Inferior parietal cortex (tissue), 1 donor: ENCODE results near the gene DICER1.

Experiments used
- DNase-seq: peaks from one replicate; pipeline ENCODE4 v3.0.0-alpha.2; 2016; ENCODE audit errors: extremely low spot score

The DICER1 gene

GRCh38 chr14:95059126-95059525 lies 98.2 kb downstream of the DICER1 start:
- no peak for DNase-seq

GRCh38 chr14:95058491-95058890 lies 98.8 kb downstream of the DICER1 start:
- DNase-seq: no peak

- no peak for DNase-seq
These were observed 99.5 kb downstream of the DICER1 start for GRCh38 chr14:95057851-95058250.

DNA sequence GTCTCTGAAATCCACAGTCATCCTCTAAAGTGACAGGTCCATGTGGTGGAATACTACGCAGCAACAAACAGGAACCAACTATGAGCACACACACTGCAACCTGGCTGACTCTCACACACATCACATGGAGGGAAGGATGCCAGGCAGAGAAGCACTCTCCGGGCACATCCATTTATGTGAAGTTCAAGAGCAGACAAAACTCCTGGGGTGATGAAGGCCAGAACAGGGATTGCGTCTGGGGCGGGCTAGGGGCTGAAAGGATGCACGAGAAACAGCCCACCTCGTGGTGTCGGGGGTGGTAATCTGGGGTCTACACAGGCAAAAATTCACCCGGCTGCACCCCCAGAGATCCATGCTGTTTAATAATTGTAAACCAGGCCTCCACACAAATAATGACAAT lies 100.2 kb downstream of the DICER1 start:
- DNase-seq: no peak

- no peak for DNase-seq
These were observed 100.9 kb downstream of the DICER1 start for GRCh38 chr14:95056476-95056875.

DNA sequence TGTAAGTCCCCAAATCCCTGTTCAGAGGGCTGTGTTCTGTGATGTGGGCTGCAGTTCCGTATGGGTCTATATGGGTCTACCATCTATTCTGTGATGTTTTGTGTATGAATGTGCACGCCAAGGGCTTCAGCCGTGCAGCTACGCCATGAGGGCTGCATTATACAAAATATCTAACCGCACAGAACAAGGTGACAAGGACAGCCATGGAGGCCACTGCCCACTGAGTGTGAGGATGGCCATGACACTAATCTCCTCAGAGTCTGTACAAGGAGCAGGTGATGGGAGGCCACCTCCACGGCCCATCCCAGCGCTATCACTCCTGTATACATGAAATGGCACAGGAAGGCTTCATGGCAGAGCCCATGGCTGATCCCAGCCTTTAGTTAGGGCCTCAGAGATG lies 102.0 kb downstream of the DICER1 start:
- no peak for DNase-seq

DNA sequence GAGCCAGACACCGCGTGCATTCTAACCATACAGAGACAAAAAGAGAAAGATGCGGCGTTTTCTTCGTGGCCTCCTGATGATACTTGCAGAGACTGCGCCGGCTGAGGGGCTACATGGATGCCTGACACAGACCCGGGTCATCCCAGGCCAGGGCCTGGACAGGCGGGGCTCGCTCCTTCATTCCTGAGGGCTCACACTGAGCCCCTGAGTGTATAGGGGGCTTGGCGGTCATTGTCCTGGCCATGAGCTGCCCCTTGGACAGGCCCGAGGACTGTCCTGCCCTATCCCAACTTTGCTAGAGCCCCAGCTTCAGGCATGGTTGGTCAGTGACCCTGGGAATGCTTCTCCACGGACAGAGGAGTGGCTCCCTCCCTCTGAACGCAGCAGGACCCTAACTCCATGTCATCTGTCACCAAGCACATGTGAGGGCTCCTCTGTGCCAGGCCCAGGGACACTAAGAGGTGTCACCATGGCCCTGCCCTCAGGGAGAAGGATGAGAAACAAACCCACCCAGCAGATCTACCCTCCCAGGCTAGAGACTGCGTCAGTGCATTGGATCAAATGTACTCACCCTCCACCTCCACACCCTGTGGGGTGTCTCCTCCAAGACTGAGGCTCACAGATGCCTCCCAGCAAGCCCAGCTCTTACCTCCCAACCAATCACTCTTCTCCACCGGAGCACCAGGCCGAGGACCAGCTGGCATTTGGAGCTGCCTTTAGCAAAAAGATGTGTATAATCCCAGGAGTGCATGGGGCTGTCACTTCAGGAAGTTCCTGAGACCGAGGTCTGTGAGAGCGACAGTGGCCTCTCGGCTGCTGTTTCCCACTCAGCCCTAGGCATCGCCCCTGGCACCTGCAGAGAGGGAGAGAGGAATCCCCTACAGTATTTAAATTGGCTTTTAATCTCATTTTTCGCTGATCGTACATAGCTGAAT lies 102.7 kb downstream of the DICER1 start:
- no peak for DNase-seq

- DNase-seq: no peak
These were observed 105.2 kb downstream of the DICER1 start for GRCh38 chr14:95052016-95052585.

- no peak for DNase-seq
These were observed 107.4 kb downstream of the DICER1 start for GRCh38 chr14:95049952-95050351.

DNA sequence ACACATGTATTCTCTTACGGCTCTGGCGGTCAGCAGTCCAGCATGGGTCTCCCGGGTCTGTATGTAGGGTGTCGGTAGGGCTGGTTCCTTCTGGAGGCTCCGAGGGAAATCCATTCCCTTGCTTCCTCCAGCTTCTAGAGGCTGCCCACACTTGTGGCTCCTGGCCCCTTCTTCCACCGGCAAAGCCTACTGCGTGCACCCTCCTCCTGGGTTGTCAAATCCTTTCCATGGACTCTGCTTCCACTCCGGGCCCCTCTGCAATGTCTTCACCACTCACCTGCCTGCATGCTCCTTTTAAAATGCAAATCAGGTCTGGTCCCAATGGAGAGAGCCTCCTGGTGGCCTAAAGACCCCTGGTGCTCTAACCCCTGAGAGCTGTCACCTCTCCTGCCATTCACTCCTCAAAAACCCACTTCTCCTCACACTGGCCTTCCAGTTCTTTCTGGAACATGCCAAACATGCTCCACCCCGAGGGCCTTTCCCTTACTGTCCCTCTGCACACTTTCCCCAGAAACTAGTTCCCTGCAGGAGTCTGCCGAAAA lies 108.5 kb downstream of the DICER1 start:
- DNase-seq: no peak

DNA sequence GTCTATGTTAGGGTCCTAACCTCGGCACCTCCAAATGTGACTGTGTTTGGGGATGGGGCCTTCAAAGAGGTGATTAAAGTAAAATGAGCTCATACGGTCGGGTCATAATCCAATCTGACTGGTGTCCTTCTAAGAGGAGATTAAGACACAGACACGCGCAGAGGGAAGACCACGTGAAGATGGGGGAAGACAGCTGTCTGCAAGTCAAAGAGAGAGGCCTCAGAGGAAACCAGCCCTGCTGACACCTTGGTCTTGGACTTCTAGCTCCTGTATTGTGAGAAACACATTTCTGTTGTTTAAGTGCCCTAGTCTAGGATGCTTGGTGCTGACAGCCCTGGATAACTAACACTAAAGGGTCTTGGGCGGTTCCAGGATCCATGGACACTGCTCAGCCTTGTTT lies 109.6 kb downstream of the DICER1 start:
- no peak for DNase-seq

DNA sequence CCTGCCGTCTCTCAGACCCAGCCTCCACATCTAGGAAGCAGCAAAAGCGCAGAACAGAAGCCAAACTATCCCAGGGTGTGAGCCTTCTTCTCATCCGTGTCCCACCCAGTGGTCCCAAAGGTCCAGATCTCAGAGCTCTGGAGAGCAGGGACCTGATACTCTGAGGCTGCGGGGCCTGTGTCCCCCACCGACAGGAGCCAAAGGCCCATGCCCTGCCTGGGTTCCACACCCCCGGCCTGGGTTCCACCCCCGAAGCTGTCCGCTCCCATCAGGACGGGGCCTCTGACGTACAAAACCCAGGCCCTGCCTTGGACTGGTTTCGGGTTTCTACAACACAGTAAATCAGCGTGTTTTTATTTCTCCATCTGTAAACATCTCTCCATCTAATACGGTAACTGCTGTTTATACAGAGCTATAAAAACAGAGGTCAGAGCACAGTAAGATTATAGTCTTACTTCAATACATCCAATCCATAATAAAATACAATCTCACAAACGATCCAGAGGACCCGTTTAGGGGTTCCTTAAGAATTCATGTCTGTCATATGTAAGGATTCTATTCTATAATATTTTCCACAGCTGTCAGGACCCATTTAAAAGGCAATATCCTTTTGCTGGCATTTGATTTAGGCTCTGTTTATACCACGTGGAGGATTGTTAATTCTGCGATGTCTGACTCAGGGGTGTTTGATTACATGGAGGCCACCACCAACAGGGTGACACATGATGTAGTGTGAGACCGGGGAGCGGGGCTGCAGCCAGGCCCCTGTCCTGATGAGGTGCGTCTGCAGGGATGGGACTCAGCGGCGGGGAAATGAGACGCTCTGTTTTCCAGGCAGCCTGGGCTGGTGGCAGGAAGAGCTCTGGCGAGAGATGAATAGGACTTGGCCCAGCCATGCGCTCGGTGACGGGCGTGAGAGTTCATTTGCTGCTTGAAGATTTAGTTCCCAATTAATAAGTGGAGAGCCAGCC lies 110.3 kb downstream of the DICER1 start:
- no peak for DNase-seq

GRCh38 chr14:95045836-95046430 lies 111.4 kb downstream of the DICER1 start:
- no peak for DNase-seq

- no peak for DNase-seq
These were observed 112.1 kb downstream of the DICER1 start for GRCh38 chr14:95045106-95045701.

GRCh38 chr14:95044463-95045105 lies 112.7 kb downstream of the DICER1 start:
- DNase-seq: no peak

DNA sequence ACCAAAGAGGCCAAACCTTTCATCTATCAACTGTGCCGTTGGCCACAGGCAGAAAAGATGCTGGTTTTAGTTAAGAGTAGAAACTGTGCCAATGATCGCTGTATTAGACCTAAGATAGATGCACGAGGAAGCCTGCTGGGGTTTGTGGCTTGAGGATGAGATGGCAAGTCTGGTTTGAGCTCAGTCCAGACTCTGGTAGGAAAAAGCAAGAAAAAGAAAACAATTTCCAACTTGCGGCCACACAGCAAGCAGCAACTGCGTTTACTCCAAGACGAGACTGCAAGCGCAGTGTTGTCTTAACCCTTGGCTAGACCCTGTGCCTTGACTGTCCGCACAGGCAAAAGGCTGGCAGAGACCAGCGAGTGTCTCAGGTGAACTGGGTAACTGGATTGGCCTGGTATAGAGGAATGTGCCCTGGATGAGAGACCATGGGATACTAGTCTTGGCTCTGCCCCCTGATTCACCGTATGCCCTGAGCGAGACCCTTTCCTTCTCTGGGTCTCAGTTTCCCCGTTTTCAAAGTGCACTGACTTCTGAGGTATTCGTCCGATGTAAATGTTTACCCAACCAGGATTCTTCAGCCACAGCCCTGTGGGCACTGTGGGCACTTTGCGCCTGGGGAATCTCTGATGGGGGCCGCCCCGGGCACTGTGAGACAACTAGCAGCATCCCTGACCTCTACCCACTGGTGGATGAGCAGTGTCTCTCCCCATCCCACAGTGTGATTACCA lies 113.4 kb downstream of the DICER1 start:
- DNase-seq: no peak

DNA sequence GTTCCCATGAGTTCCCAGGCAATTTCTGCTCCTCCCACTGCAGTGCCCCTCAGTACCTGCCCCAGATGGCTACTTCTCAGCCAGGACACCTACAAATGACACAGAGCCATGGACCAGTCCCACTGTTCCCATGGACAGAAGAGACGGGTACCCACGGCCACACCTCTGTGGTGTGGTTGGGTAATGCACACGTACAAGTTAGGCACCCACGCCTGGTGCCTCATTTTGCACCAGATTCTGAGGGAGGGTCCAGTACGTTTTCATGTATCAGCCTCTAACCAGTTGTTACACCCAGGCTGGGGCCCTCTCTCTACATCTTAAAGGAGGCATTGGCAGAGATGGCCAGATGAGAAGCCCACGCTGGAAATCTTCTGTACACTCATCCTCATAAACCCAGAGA lies 114.0 kb downstream of the DICER1 start:
- no peak for DNase-seq

- no peak for DNase-seq
These were observed 115.8 kb downstream of the DICER1 start for GRCh38 chr14:95041477-95042020.

GRCh38 chr14:95040708-95041476 lies 116.4 kb downstream of the DICER1 start:
- DNase-seq: no peak
